ENCODE results near the gene ABHD15. TPM values are rescaled to one million over a fixed set of nuclear protein-coding genes. Genes with fewer than 3 reads are reported as not detected.
A peak's percentile ranks its signal among the peaks of the same experiment; 100 is the strongest.

ABHD15 gene
- total and polyA plus RNA-seq, 5 donors, result 5.2 to 7.5 (median 7.3) TPM

DNA sequence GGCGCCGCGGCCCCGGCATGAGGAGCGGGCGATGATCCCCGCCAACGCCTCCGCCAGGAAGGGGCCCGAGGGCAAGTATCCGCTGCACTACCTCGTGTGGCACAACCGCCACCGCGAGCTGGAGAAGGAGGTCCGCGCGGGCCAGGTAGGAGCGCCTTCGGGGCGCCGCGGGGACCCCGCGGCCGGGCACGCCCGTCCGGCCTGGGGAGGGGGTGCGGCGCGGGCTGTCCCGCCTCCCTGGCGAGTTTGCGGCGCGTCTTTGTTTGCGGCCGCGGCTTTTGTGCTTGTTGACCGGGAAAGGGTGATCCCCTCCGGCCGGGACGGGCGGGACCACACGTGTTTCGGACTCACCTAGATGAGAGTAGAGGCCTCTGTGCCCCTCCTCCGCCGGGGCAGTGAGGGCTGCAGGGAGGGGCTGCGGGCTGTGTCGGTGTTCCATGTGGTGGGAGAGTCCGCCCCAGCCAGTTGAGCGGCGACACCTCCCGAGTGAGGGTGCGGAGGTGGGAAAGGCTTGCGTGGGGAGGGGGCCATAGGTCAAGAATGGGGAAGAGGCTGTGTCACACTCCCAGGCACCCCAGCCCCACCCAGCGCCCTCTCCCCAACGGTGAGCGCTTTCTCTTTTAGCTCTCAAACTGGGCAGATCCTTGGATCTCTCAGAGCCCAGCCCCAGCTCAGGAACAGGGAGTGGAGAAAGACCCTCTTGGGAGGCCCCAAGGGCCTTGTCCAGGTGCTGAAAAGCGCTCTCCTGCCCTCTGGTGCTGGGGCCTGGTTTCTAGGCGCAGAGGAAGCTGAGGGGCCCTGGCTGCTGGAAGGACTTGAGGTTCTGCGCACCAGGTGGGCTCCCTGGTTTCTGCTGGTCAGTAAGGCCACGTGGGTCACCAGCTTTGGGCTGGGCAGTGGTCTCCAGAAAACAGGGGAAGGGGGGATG, 27.0 kb upstream of the ABHD15 start:
- no peak for ATAC-seq
- DNase-seq, result peak in 2 of 3 donors; percentile 67 to 73
- H3K4me1 ChIP-seq (ENCODE audit: control insufficient read depth, insufficient read depth, low read length), result peaks cover 3% of the 10 kb centered on the region
- no peak overlapping the region for H3K27ac ChIP-seq (ENCODE audit: low read length)
- intact Hi-C loops (cut with DNase I), result no loop called here
- no peaks in the 10 kb centered on the region for H3K27me3 ChIP-seq (ENCODE audit: control insufficient read depth, insufficient read depth)
- WGBS, result 8% methylated on average over 64 of the region's 64 CpGs
- peak overlapping the region; percentile 86 for H3K4me3 ChIP-seq (ENCODE audit: low read length)
- H3K9me3 ChIP-seq (ENCODE audit: control insufficient read depth, low read length), result no peaks in the 10 kb centered on the region

DNA sequence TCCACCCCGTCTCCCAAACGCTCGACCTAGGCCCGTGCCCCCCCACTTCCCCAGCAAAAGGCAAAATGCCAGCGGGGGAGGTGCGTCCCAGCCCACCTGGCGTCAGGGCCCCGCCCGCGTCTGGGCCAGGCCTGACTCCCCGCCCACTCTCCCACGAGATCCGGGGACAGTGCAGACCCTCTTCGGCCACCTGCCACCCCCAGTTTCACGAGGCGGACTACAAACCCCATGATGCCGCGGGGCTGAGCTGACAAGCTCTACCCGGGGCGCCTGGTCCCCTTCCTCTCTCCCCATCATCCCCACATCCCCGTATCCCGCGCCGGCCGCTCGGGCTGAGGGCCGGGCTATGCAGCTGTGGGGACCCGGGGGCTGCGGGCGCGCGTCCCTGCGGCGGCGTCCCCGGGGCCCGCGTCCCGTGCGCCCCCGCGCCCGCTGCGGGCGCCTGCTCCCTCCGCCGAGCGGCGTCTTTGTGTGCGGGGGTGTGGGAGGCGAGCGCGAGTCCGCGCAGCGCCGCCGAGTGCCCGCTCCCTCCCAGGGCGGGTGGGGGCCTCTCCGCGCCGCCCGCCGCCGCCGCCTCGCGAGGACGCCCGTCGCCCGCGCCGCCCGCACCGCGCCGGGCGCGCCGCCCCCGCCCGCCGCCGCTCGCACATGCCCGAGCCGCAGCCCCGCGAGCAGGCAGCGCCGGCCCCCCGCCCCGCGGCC, 26.2 kb upstream of the ABHD15 start, which contains the start of gene ANKRD13B:
Gene ANKRD13B, plus strand, starts transcription at position 283 of the 702 bp plus-strand sequence. CDS start 490 bp downstream, outside the sequence.
- H3K27me3 ChIP-seq (ENCODE audit: control insufficient read depth, insufficient read depth), result no peaks in the 10 kb centered on the region
- WGBS, result 1% methylated on average over 96 of the region's 96 CpGs
- intact Hi-C loops (cut with DNase I), result no loop called here
- no peaks in the 10 kb centered on the region for H3K9me3 ChIP-seq (ENCODE audit: control insufficient read depth, low read length)
- DNase-seq (peak; percentile 69 to 83 (median 83)), ATAC-seq (peak; percentile 3 to 7)
- peak within 1 kb of the TSS; percentile 55 for H3K27ac ChIP-seq (ENCODE audit: low read length)
- peak within 1 kb of the TSS; percentile 86 for H3K4me3 ChIP-seq (ENCODE audit: low read length)
- H3K4me1 ChIP-seq (ENCODE audit: control insufficient read depth, insufficient read depth, low read length), result peaks cover 3% of the 10 kb centered on the region

GRCh38 chr17:29591737-29592608, 25.1 kb upstream of the ABHD15 start:
- DNase-seq, result peak; percentile 89 to 97 (median 97)

GRCh38 chr17:29591146-29591736, 24.4 kb upstream of the ABHD15 start:
- peak; percentile 72 to 90 (median 86) for DNase-seq
- H3K9me3 ChIP-seq (ENCODE audit: control insufficient read depth, low read length), result no peaks in the 10 kb centered on the region
- ATAC-seq, result peak; percentile 2 to 36
- intact Hi-C loops (cut with DNase I), result no loop called here
- peak overlapping the region; percentile 11 for H3K4me3 ChIP-seq (ENCODE audit: low read length)
- H3K4me1 ChIP-seq (ENCODE audit: control insufficient read depth, insufficient read depth, low read length), result peaks cover 14% of the 10 kb centered on the region
- peak overlapping the region; percentile 56 for H3K27ac ChIP-seq (ENCODE audit: low read length)
- WGBS, result 2% methylated on average over 31 of the region's 31 CpGs
- no peaks in the 10 kb centered on the region for H3K27me3 ChIP-seq (ENCODE audit: control insufficient read depth, insufficient read depth)

More at GRCh38 chr17:29591737-29592608, 25.1 kb upstream of the ABHD15 start:
- peak; percentile 75 to 76 for ATAC-seq
- intact Hi-C loops (cut with DNase I), result no loop called here
- 10% methylated on average over 25 of the region's 25 CpGs for WGBS
- Histone ChIP-seq H3K4me1 (ENCODE audit: control insufficient read depth, insufficient read depth, low read length) (peaks cover 7% of the 10 kb centered on the region), H3K27ac (ENCODE audit: low read length) (peak overlapping the region; percentile 55), H3K27me3 (ENCODE audit: control insufficient read depth, insufficient read depth) (no peaks in the 10 kb centered on the region), H3K9me3 (ENCODE audit: control insufficient read depth, low read length) (no peaks in the 10 kb centered on the region), H3K4me3 (ENCODE audit: low read length) (peak overlapping the region; percentile 12)

GRCh38 chr17:29590411-29591145, 23.7 kb upstream of the ABHD15 start:
- H3K4me3 ChIP-seq (ENCODE audit: low read length), result no peak overlapping the region
- ATAC-seq (peak; percentile 0 to 3), DNase-seq (peak in 2 of 3 donors; percentile 65 to 72)
- H3K27me3 ChIP-seq (ENCODE audit: control insufficient read depth, insufficient read depth), result no peaks in the 10 kb centered on the region
- no peaks in the 10 kb centered on the region for H3K9me3 ChIP-seq (ENCODE audit: control insufficient read depth, low read length)
- peak overlapping the region; percentile 40 for H3K27ac ChIP-seq (ENCODE audit: low read length)
- intact Hi-C loops (cut with DNase I), result no loop called here
- peaks cover 14% of the 10 kb centered on the region for H3K4me1 ChIP-seq (ENCODE audit: control insufficient read depth, insufficient read depth, low read length)
- WGBS, result 29% methylated on average over 30 of the region's 30 CpGs

- DNase-seq (peak; percentile 87 to 95 (median 95)), ATAC-seq (peak; percentile 63 to 78)
- Histone ChIP-seq H3K4me1 (ENCODE audit: control insufficient read depth, insufficient read depth, low read length) (peaks cover 14% of the 10 kb centered on the region), H3K27me3 (ENCODE audit: control insufficient read depth, insufficient read depth) (no peaks in the 10 kb centered on the region), H3K27ac (ENCODE audit: low read length) (peak within 1 kb of the TSS; percentile 52), H3K4me3 (ENCODE audit: low read length) (peak within 1 kb of the TSS; percentile 89), H3K9me3 (ENCODE audit: control insufficient read depth, low read length) (no peaks in the 10 kb centered on the region)
- WGBS, result 4% methylated on average over 70 of the region's 70 CpGs
- intact Hi-C loops (cut with DNase I), result no loop called here
Measured at GRCh38 chr17:29589524-29590410, 22.9 kb upstream of the ABHD15 start, which contains the start of gene GIT1. TSS of gene GIT1 (minus strand) at chr17:29589648. CDS start at chr17:29589378, 270 bp downstream.

GRCh38 chr17:29588562-29589411, 21.9 kb upstream of the ABHD15 start:
- Histone ChIP-seq H3K27me3 (ENCODE audit: control insufficient read depth, insufficient read depth) (no peaks in the 10 kb centered on the region), H3K4me1 (ENCODE audit: control insufficient read depth, insufficient read depth, low read length) (peaks cover 19% of the 10 kb centered on the region)

DNA sequence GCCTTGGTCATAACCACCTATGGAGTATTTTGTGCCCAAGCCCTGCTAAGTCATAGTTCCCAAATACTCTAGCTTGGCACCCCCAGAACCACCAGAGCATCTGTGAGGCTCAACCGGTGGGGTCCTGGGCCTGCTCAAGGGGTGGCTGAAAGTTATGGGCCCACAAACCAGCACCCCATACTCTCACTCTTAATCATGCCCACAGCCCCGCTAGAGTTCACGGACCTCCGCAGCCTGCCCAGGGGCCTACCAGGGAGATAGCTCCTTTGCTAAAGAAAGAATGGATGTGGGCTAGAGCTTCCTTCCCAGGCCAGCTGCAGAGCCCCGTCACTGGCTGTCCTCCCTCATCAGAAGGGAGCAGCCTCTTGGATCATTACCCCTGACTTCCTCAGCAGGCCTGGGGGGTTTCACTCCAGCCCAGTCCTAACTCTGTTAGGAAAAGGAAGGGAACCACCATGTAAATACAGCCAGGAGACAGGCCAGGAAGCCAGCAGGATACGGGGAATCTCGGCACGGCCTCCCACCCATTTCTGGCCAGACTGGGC, 21.3 kb upstream of the ABHD15 start:
- DNase-seq (no peak), ATAC-seq (no peak)
- intact Hi-C loops (cut with DNase I), result no loop called here
- no peaks in the 10 kb centered on the region for H3K27me3 ChIP-seq (ENCODE audit: control insufficient read depth, insufficient read depth)
- peak overlapping the region; percentile 52 for H3K27ac ChIP-seq (ENCODE audit: low read length)
- peaks cover 21% of the 10 kb centered on the region for H3K4me1 ChIP-seq (ENCODE audit: control insufficient read depth, insufficient read depth, low read length)
- WGBS, result 18% methylated on average over 8 of the region's 8 CpGs
- H3K9me3 ChIP-seq (ENCODE audit: control insufficient read depth, low read length), result no peaks in the 10 kb centered on the region
- peak overlapping the region; percentile 89 for H3K4me3 ChIP-seq (ENCODE audit: low read length)

More at GRCh38 chr17:29588562-29589411, 21.9 kb upstream of the ABHD15 start:
- Histone ChIP-seq H3K27ac (ENCODE audit: low read length) (peak overlapping the region; percentile 52), H3K4me3 (ENCODE audit: low read length) (peak overlapping the region; percentile 89), H3K9me3 (ENCODE audit: control insufficient read depth, low read length) (no peaks in the 10 kb centered on the region)
- whole genome bisulfite sequencing, result under 1% methylated on average over 69 of the region's 72 CpGs
- ATAC-seq (no peak), DNase-seq (peak in 2 of 3 donors; percentile 78 to 79)
- intact Hi-C loops (cut with DNase I), result no loop called here

All from right cardiac atrium (tissue), 5 donors.